ENCODE results near the gene ANAPC1. TPM values are rescaled to one million over a fixed set of nuclear protein-coding genes. Genes with fewer than 3 reads are reported as not detected.
"Not testable (repeated sequence)": the region's sequence is repeated elsewhere in the genome, so short reads cannot be mapped to it uniquely, and the experiment has no call there.

ANAPC1 gene
- total and polyA plus RNA-seq, 10 of the 15 experiments (the other 5 are each of a cell fraction or from before 2014, with no cell fraction given), result 10.0 to 108 (median 53.6) TPM

- SMC1A ChIA-PET (ENCODE audit: uncharacterized antibody, unreplicated experiment); FAIRE-seq; H3K27me3 ChIP-seq (replicated peaks in 1 of 2; ENCODE audit: control insufficient read depth in 2 of 2, insufficient read depth in 2 of 2, low read length in 1 of 2); H3K9ac ChIP-seq (ENCODE audit: control insufficient read depth, insufficient read depth, low read length); H3K27ac ChIP-seq (ENCODE audit: control insufficient read depth, insufficient read depth); H3K4me1 ChIP-seq (ENCODE audit: control insufficient read depth, insufficient read depth, low read length); H4K20me1 ChIP-seq (ENCODE audit: control insufficient read depth, insufficient read depth); H3K4me3 ChIP-seq; H3K9me3 ChIP-seq (replicated peaks; ENCODE audit: control insufficient read depth, insufficient read depth, low read length); intact Hi-C loops (cut with micrococcal nuclease; ENCODE audit: unreplicated experiment); BruUV-seq (replicated peaks); CTCF ChIA-PET; H3K79me2 ChIP-seq (ENCODE audit: control insufficient read depth, insufficient read depth, low read length); in situ Hi-C loops (cut with MboI); DNase-seq (ENCODE audit: low read depth, low spot score); POLR2A ChIA-PET; H3K36me3 ChIP-seq (ENCODE audit: control insufficient read depth in 2 of 2, insufficient read depth in 2 of 2, low read length in 1 of 2); H2AFZ ChIP-seq (ENCODE audit: control insufficient read depth, low read depth, low read length); H3K4me2 ChIP-seq (ENCODE audit: control insufficient read depth, insufficient read depth); ATAC-seq; RAD21 ChIA-PET (ENCODE audit: unreplicated experiment): not testable (repeated sequence)
- 80% methylated on average over 8 of the region's 9 CpGs for WGBS (ENCODE audit: insufficient coverage, insufficient replicate concordance, low lambda C conversion rate, missing lambda C conversion rate)
Measured at GRCh38 chr2:111781443-111782094, 102.4 kb downstream of the ANAPC1 start.

DNA sequence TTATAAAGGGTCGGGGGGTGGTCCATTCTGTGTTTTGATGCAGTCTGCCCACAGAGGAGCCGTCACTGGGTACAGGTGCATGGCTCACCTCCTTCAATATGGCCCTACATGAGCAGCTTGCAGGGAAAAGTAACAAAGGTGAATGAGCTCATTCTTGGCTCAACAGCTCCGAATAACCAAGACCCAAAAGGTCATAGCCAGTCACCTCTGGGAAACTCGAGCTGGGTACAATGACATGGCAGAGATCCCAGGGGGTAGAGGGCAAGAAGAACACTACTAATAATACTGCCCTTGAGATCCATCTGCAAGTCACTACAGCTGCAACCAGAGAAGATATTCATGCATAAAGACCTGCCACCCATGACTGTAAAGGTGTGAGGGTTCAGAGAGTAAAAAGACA is 106.8 kb downstream of the ANAPC1 start:
- BruUV-seq (replicated peaks); H3K4me3 ChIP-seq; H3K9me3 ChIP-seq (replicated peaks; ENCODE audit: control insufficient read depth, insufficient read depth, low read length); SMC1A ChIA-PET (ENCODE audit: uncharacterized antibody, unreplicated experiment); H3K36me3 ChIP-seq (ENCODE audit: control insufficient read depth in 2 of 2, insufficient read depth in 2 of 2, low read length in 1 of 2); H3K27me3 ChIP-seq (replicated peaks in 1 of 2; ENCODE audit: control insufficient read depth in 2 of 2, insufficient read depth in 2 of 2, low read length in 1 of 2); H4K20me1 ChIP-seq (ENCODE audit: control insufficient read depth, insufficient read depth); H3K4me2 ChIP-seq (ENCODE audit: control insufficient read depth, insufficient read depth); intact Hi-C loops (cut with micrococcal nuclease; ENCODE audit: unreplicated experiment); H3K27ac ChIP-seq (ENCODE audit: control insufficient read depth, insufficient read depth); FAIRE-seq; CTCF ChIA-PET; H3K4me1 ChIP-seq (ENCODE audit: control insufficient read depth, insufficient read depth, low read length); H3K79me2 ChIP-seq (ENCODE audit: control insufficient read depth, insufficient read depth, low read length); RAD21 ChIA-PET (ENCODE audit: unreplicated experiment); H2AFZ ChIP-seq (ENCODE audit: control insufficient read depth, low read depth, low read length); ATAC-seq; DNase-seq (ENCODE audit: low read depth, low spot score); POLR2A ChIA-PET; in situ Hi-C loops (cut with MboI); H3K9ac ChIP-seq (ENCODE audit: control insufficient read depth, insufficient read depth, low read length): not testable (repeated sequence)
- WGBS (ENCODE audit: insufficient coverage, insufficient replicate concordance, low lambda C conversion rate, missing lambda C conversion rate), result 93% methylated on average over 4 of the region's 4 CpGs

DNA sequence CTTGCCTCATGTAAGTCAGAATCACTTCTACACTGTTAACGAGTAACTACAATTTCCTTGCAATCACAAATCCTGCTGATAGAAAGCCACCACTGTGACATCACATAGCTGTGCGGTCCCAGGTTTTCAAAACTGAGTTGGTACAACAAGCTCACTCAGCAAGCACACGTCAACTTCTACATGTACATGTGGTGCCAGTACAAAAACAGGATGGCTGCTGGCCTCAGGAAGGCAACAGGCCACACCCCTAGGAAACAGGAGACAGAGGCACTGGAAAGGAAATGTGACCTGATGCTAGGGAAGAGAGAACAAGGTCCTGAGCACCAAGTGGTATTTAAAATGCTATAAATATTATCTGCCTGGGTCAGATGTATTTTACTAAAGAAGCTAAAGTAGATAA is 107.7 kb downstream of the ANAPC1 start:
- H4K20me1 ChIP-seq (ENCODE audit: control insufficient read depth, insufficient read depth); H3K4me3 ChIP-seq; FAIRE-seq; H2AFZ ChIP-seq (ENCODE audit: control insufficient read depth, low read depth, low read length); CTCF ChIA-PET; H3K27ac ChIP-seq (ENCODE audit: control insufficient read depth, insufficient read depth); intact Hi-C loops (cut with micrococcal nuclease; ENCODE audit: unreplicated experiment); ATAC-seq; H3K9ac ChIP-seq (ENCODE audit: control insufficient read depth, insufficient read depth, low read length); H3K4me1 ChIP-seq (ENCODE audit: control insufficient read depth, insufficient read depth, low read length); DNase-seq (ENCODE audit: low read depth, low spot score); SMC1A ChIA-PET (ENCODE audit: uncharacterized antibody, unreplicated experiment); RAD21 ChIA-PET (ENCODE audit: unreplicated experiment); in situ Hi-C loops (cut with MboI); POLR2A ChIA-PET; H3K9me3 ChIP-seq (replicated peaks; ENCODE audit: control insufficient read depth, insufficient read depth, low read length); H3K27me3 ChIP-seq (replicated peaks in 1 of 2; ENCODE audit: control insufficient read depth in 2 of 2, insufficient read depth in 2 of 2, low read length in 1 of 2); H3K4me2 ChIP-seq (ENCODE audit: control insufficient read depth, insufficient read depth); BruUV-seq (replicated peaks); H3K36me3 ChIP-seq (ENCODE audit: control insufficient read depth in 2 of 2, insufficient read depth in 2 of 2, low read length in 1 of 2); H3K79me2 ChIP-seq (ENCODE audit: control insufficient read depth, insufficient read depth, low read length): not testable (repeated sequence)
- WGBS (ENCODE audit: insufficient coverage, insufficient replicate concordance, low lambda C conversion rate, missing lambda C conversion rate), result 100% methylated on average over 1 of the region's 3 CpGs

Data from GM12878 (cell line).